Endothelial cell of umbilical vein (primary cell): ENCODE results near the gene ABHD11. TPM values are rescaled to one million over a fixed set of nuclear protein-coding genes. Genes with fewer than 3 reads are reported as not detected.

Experiments used
- BruUV-seq: library from RNA; stranded (reverse); fragments of 400-500 nt; replicated peaks from 2 replicates; lab custom pipeline; 2021; lab: Mats Ljungman, UMichigan
- CTCF ChIA-PET: fragments of 300-600, 350-600 bp; sonication (Branson Sonifier 250); formaldehyde crosslinking; loops from one replicate; lab custom pipeline; 2021; ENCODE audit warnings: antibody characterized with exemption, inconsistent platforms; lab: Charles Lee
- POLR2A ChIA-PET: fragments of 300-600, 350-600 bp; sonication (Branson Sonifier 250); formaldehyde crosslinking; loops from one replicate; lab custom pipeline; 2021; ENCODE audit warnings: antibody characterized with exemption, inconsistent platforms; lab: Charles Lee
- DNase-seq: peaks from one replicate; pipeline ENCODE4 v3.0.0-alpha.2; 2011; ENCODE audit warnings: low read depth, low spot score
- FAIRE-seq: peaks from 2 replicates; lab custom pipeline; 2011; peaks lifted over from hg19 to GRCh38; lab: Jason Lieb, UNC
- H2AFZ ChIP-seq: 2 replicates; pipeline ENCODE4 v1.6.0; 2012; ENCODE audit warnings: low read depth, low read length, control low read depth, inconsistent platforms
- H3K27ac ChIP-seq: 2 replicates; pipeline ENCODE4 v1.5.1; 2011; ENCODE audit warnings: low read depth, mild to moderate bottlenecking, control low read depth, low read length, moderate library complexity; ENCODE audit not compliant: insufficient read depth
- H3K27me3 ChIP-seq, 2 experiments: 2 replicates each; pipeline versions ENCODE4 v1.6.0 to v1.6.1; 2011; ENCODE audit warnings: low read length in 2 of 2, mixed read lengths in 1 of 2; ENCODE audit not compliant: control insufficient read depth in 2 of 2, insufficient read depth in 2 of 2
- H3K36me3 ChIP-seq, 2 experiments: 2 replicates in 1 of 2; 3 replicates in 1 of 2; pipeline ENCODE4 v1.5.1; 2011; ENCODE audit warnings: low read length in 2 of 2, mild to moderate bottlenecking in 1 of 2, moderate library complexity in 1 of 2; ENCODE audit not compliant: control insufficient read depth in 2 of 2, insufficient read depth in 2 of 2; ENCODE audit errors: extremely low read depth in 1 of 2
- H3K4me1 ChIP-seq: 3 replicates; pipeline ENCODE4 v1.5.1; 2011; ENCODE audit warnings: mild to moderate bottlenecking, low read length; ENCODE audit not compliant: control insufficient read depth, insufficient read depth; ENCODE audit errors: extremely low read depth
- H3K4me2 ChIP-seq: 2 replicates; pipeline ENCODE4 v1.6.1; 2011; ENCODE audit warnings: low read length, control low read depth, mixed read lengths; ENCODE audit not compliant: insufficient read depth
- H3K4me3 ChIP-seq, 3 experiments: fragments of 200-600 bp in 1 of 3; sonication (generic), shearing (Covaris generic) in 1 of 3; replicated peaks in 1 of 3; 2 replicates each; pipeline ENCODE4 v1.5.1; 2011 to 2016; ENCODE audit warnings: control low read depth in 3 of 3, low read length in 3 of 3, mild to moderate bottlenecking in 2 of 3, inconsistent platforms in 1 of 3, low read depth in 1 of 3, moderate library complexity in 1 of 3; ENCODE audit not compliant: insufficient read depth in 1 of 3
- H3K79me2 ChIP-seq: 2 replicates; pipeline ENCODE4 v1.6.0; 2012; ENCODE audit warnings: low read length, inconsistent platforms; ENCODE audit not compliant: control insufficient read depth, insufficient read depth
- H3K9ac ChIP-seq: replicated peaks from 2 replicates; pipeline ENCODE3; 2011; ENCODE audit warnings: low read length, control low read depth; ENCODE audit not compliant: insufficient read depth; ENCODE audit errors: extremely low read depth
- H3K9me1 ChIP-seq: replicated peaks from 3 replicates; pipeline ENCODE4 v1.6.0; 2011; ENCODE audit warnings: mild to moderate bottlenecking, low read length; ENCODE audit not compliant: control insufficient read depth, insufficient read depth; ENCODE audit errors: extremely low read depth
- H3K9me3 ChIP-seq: replicated peaks from 2 replicates; pipeline ENCODE4 v1.5.1; 2012; ENCODE audit warnings: low read length, inconsistent platforms; ENCODE audit not compliant: control insufficient read depth, insufficient read depth
- H4K20me1 ChIP-seq: replicated peaks from 2 replicates; pipeline ENCODE3; 2011; ENCODE audit warnings: mild to moderate bottlenecking, low read length; ENCODE audit not compliant: control insufficient read depth, insufficient read depth; ENCODE audit errors: extremely low read depth
- CTCF ChIP-seq, 2 donors: IDR thresholded peaks; 1 replicate in 1 of 2; 2 replicates in 1 of 2; pipeline ENCODE4 v1.5.1; 2011; ENCODE audit warnings: low read length in 2 of 2, mild to moderate bottlenecking in 2 of 2, moderate library complexity in 2 of 2, control low read depth in 1 of 2, inconsistent platforms in 1 of 2, low read depth in 1 of 2; ENCODE audit not compliant: insufficient read depth in 1 of 2; ENCODE audit errors: extremely low read depth in 1 of 2
- EZH2 ChIP-seq: IDR thresholded peaks from 2 replicates; pipeline ENCODE4 v1.6.1; 2012; ENCODE audit warnings: borderline replicate concordance, low read depth, mild to moderate bottlenecking, moderate library complexity, low read length, inconsistent platforms; ENCODE audit not compliant: severe bottlenecking
- FOS ChIP-seq: IDR thresholded peaks from 2 replicates; pipeline ENCODE4 v1.6.1; 2011; ENCODE audit warnings: mild to moderate bottlenecking, low read length, moderate library complexity, borderline replicate concordance; ENCODE audit not compliant: insufficient read depth
- GATA2 ChIP-seq: IDR thresholded peaks from 2 replicates; pipeline ENCODE4 v1.7.0; 2011; ENCODE audit warnings: low read depth, mild to moderate bottlenecking, moderate library complexity, mixed read lengths, low read length; ENCODE audit not compliant: insufficient read length, insufficient read depth
- JUN ChIP-seq: IDR thresholded peaks from 2 replicates; pipeline ENCODE4 v1.6.1; 2011; ENCODE audit warnings: borderline replicate concordance, low read depth; ENCODE audit not compliant: insufficient read length, insufficient read depth
- MAX ChIP-seq: IDR thresholded peaks from 2 replicates; pipeline ENCODE4 v1.6.1; 2011; ENCODE audit not compliant: insufficient read depth, insufficient read length
- MYC ChIP-seq: IDR thresholded peaks from one replicate; pipeline ENCODE4 v1.6.1; 2011; ENCODE audit warnings: mild to moderate bottlenecking, low read depth, low read length
- POLR2A ChIP-seq: IDR thresholded peaks from 2 replicates; pipeline ENCODE4 v1.6.1; 2012; ENCODE audit warnings: low read depth, mild to moderate bottlenecking, control low read depth, low read length
- POLR2AphosphoS5 ChIP-seq: IDR thresholded peaks from 2 replicates; pipeline ENCODE4 v1.6.1; 2012; ENCODE audit warnings: low read depth, mild to moderate bottlenecking, control low read depth, low read length, moderate library complexity; ENCODE audit not compliant: insufficient read depth
- dilution Hi-C: fragments of 300-500 bp; cut with MboI; formaldehyde crosslinking; loops from one replicate; pipeline ENCODE4 v1.15.0; 2019; ENCODE audit warnings: low sequenced_read_pairs; ENCODE audit not compliant: extremely low pct_ligation_motif_present
- intact Hi-C: fragments of 100-400 bp; cut with micrococcal nuclease; formaldehyde crosslinking; loops from one replicate; pipeline ENCODE4 v1.10.0; 2022
- polyA plus RNA-seq, 4 experiments: library from polyadenylated mRNA; depleted of rRNA in 3 of 4; stranded (reverse) in 3 of 4; unstranded in 1 of 4; fragments of >200 nt; gene quantifications; 2 replicates each; pipeline versions ENCODE4 v1.2.1 to v1.2.3, GENCODE V29; 2011 to 2012; ENCODE audit warnings: missing spikeins in 1 of 4
- total RNA-seq: library from RNA; stranded (reverse); gene quantifications from 2 replicates; pipeline ENCODE4 v1.2.3, GENCODE V29; 2021

The ABHD11 gene
- total and polyA plus RNA-seq, 2 donors (not counting 3 experiments of a cell fraction or from before 2014, with no cell fraction given): 13.3 to 18.4 TPM

- FAIRE-seq (peak; percentile 58), DNase-seq (peak; percentile 46)
- Histone ChIP-seq H2AFZ (no peak overlapping the region), H3K9me3 (no peaks in the 10 kb centered on the region), H3K36me3 (peaks cover 7 to 30% of the 10 kb centered on the region in 2 experiments), H3K4me3 (no peak overlapping the region), H3K4me2 (no peak overlapping the region), H3K27me3 (no peaks in the 10 kb centered on the region), H4K20me1 (no peaks in the 10 kb centered on the region), H3K9me1 (no peaks in the 10 kb centered on the region), H3K79me2 (no peaks in the 10 kb centered on the region), H3K27ac (no peak overlapping the region), H3K9ac (no peak overlapping the region), H3K4me1 (no peaks in the 10 kb centered on the region)
- BruUV-seq: no TSS peak
- ChIA-PET POLR2A (no interaction called here), CTCF (interaction anchor here (1.0 to 3.2 kb wide), 11 partner anchors 9 to 95 kb away, joined by 3 to 26 read pairs (median 9); partner anchors contain the start of gene STX1A)
- dilution Hi-C loops (no loop called here), intact Hi-C loops (no loop called here)
- TF ChIP-seq MYC (no peak), MAX (no peak), CTCF (IDR thresholded peaks at IDR 0.05; ENCODE audit: extremely low read depth in 1 of 2, insufficient read depth in 1 of 2, low read depth in 1 of 2, low read length in 2 of 2) (peak; percentile 54 to 68), POLR2A (no peak), GATA2 (no peak), JUN (no peak), FOS (no peak), EZH2 (no peak), POLR2AphosphoS5 (peak; percentile 23)
Measured at GRCh38 chr7:73701357-73701995, 37.1 kb downstream of the ABHD11 start.
